Measurements from ENCODE around the gene MACF1.

MACF1 gene

GRCh38 chr1:39404876-39405275 is 200.4 kb downstream of the MACF1 start:
- no peak for DNase-seq (ENCODE audit: low read depth, low spot score)
- POLR2A ChIA-PET: no interaction called here
- no peak for TF ChIP-seq CTCF (IDR thresholded peaks at IDR 0.05; ENCODE audit: insufficient read depth, low read length, missing control alignments)
- CTCF ChIA-PET: interaction anchor here (0.9 to 1.6 kb wide), 3 partner anchors 8 to 306 kb away, joined by 3 to 5 read pairs (median 3); no protein-coding TSS in a partner anchor
- H3K4me3 ChIP-seq (ENCODE audit: low read depth, low read length): no peak overlapping the region

GRCh38 chr1:39405358-39405757 is 200.9 kb downstream of the MACF1 start:
- ChIA-PET POLR2A (no interaction called here), CTCF (interaction anchor here (0.9 to 1.6 kb wide), 3 partner anchors 9 to 307 kb away, joined by 3 to 5 read pairs (median 3); no protein-coding TSS in a partner anchor)
- no peak for TF ChIP-seq CTCF (IDR thresholded peaks at IDR 0.05; ENCODE audit: insufficient read depth, low read length, missing control alignments)
- no peak for DNase-seq (ENCODE audit: low read depth, low spot score)
- no peak overlapping the region for H3K4me3 ChIP-seq (ENCODE audit: low read depth, low read length)

GRCh38 chr1:39406533-39407450 is 202.3 kb downstream of the MACF1 start:
- TF ChIP-seq CTCF (IDR thresholded peaks at IDR 0.05; ENCODE audit: insufficient read depth, low read length, missing control alignments): no peak
- ChIA-PET POLR2A (interaction anchor here (6.6 kb wide), 1 partner anchor 8 kb away, joined by 33 read pairs; no protein-coding TSS in a partner anchor), CTCF (interaction anchor here (1.1 kb wide), 1 partner anchor 17 kb away, joined by 3 read pairs; no protein-coding TSS in a partner anchor)
- peak; percentile 36 for DNase-seq (ENCODE audit: low read depth, low spot score)
- H3K4me3 ChIP-seq (ENCODE audit: low read depth, low read length): no peak overlapping the region

- H3K4me3 ChIP-seq (ENCODE audit: low read depth, low read length): no peak overlapping the region
- no peak for TF ChIP-seq CTCF (IDR thresholded peaks at IDR 0.05; ENCODE audit: insufficient read depth, low read length, missing control alignments)
- no peak for DNase-seq (ENCODE audit: low read depth, low spot score)
- CTCF ChIA-PET: interaction anchor here (0.7 to 1.1 kb wide), 2 partner anchors 10 to 18 kb away, joined by 3 read pairs; no protein-coding TSS in a partner anchor
- POLR2A ChIA-PET: interaction anchor here (6.6 kb wide), 1 partner anchor 9 kb away, joined by 33 read pairs; no protein-coding TSS in a partner anchor
Measured at GRCh38 chr1:39407510-39407895, 203.0 kb downstream of the MACF1 start.

- no peak for TF ChIP-seq CTCF (IDR thresholded peaks at IDR 0.05; ENCODE audit: insufficient read depth, low read length, missing control alignments)
- DNase-seq (ENCODE audit: low read depth, low spot score): no peak
- H3K4me3 ChIP-seq (ENCODE audit: low read depth, low read length): peak overlapping the region; percentile 63
- POLR2A ChIA-PET: interaction anchor here (3.5 to 6.6 kb wide), 2 partner anchors 10 to 16 kb away, joined by 14 to 33 read pairs; no protein-coding TSS in a partner anchor
- CTCF ChIA-PET: interaction anchor here (0.7 to 1.1 kb wide), 2 partner anchors 10 to 19 kb away, joined by 3 read pairs; no protein-coding TSS in a partner anchor
Measured at GRCh38 chr1:39407896-39408640, 203.6 kb downstream of the MACF1 start.

All from AG04449 (cell line).